Panc1 (cell line): ENCODE data around the gene NEK4.

Source experiments
- CTCF ChIP-seq: fragments of 450-650 bp; IDR thresholded peaks from 2 replicates; pipeline ENCODE4 v1.5.1; 2017; ENCODE audit warnings: mild to moderate bottlenecking
- POLR2AphosphoS5 ChIP-seq: IDR thresholded peaks from 2 replicates; pipeline ENCODE4 v1.6.1; 2012; ENCODE audit warnings: mild to moderate bottlenecking, low read depth, low read length, moderate library complexity
- REST ChIP-seq, 2 experiments: IDR thresholded peaks; 2 replicates each; pipeline ENCODE4 v1.6.1; 2011 to 2012; ENCODE audit warnings: low read depth in 2 of 2, control low read depth in 1 of 2, low read length in 1 of 2, mild to moderate bottlenecking in 1 of 2, moderate library complexity in 1 of 2; ENCODE audit not compliant: insufficient read depth in 1 of 2
- TCF7L2 ChIP-seq: IDR thresholded peaks from 2 replicates; pipeline ENCODE4 v1.6.1; 2011; ENCODE audit warnings: mild to moderate bottlenecking, low read depth, low read length, inconsistent platforms

- TF ChIP-seq CTCF (no peak), POLR2AphosphoS5 (no peak), REST (IDR thresholded peaks at IDR 0.05; ENCODE audit: insufficient read depth in 1 of 2, low read depth in 2 of 2, low read length in 1 of 2) (no peak), TCF7L2 (no peak)
These were observed 40.8 kb upstream of the NEK4 start for GRCh38 chr3:52811452-52812011.
